HG02981 (cell line): Measurements from ENCODE around the gene URM1.

Experiments used
- ATAC-seq: cut with Tn5 transposase; IDR thresholded peaks from one replicate; pipeline ENCODE4 v1.9.1; 2021; ENCODE audit warnings: mild to moderate bottlenecking, moderate library complexity; ENCODE audit not compliant: unreplicated experiment

URM1 gene

DNA sequence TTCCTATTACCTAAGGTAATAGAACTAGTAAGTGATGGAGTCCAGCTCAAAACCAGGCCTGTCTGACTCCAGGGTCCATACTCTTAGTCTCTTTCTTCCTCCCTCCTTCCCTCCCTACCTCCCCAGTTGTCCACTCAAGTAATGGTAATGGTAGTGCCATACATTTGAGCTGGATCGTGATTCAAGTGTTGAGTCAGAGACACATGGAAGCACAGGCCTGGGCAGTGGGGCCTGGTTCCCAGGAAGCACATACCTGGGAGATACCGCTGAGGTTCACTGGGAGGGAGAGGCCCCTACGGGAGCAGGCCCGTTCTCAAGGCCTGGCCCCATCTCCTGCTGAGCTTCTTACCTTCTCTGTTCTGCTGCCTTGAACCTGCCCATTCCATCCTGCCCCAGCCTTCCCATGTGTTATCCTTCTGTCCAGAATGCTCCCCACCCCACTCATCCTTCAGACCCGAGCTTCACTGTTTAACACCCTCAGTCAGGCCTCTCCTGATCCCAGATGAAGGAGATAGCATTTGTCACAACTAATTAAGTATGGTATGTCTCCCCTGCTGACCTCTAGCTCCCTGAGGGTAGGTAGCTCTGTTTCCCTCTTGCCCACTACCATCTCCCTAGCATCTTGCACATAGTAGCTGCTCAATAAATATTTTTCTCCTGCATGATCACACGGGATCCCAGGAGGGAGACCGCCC is 13.8 kb downstream of the URM1 start:
- ATAC-seq, result no peak

- ATAC-seq, result no peak
Observed at GRCh38 chr9:128385496-128386460, 14.6 kb downstream of the URM1 start.

GRCh38 chr9:128388150-128388549 is 17.0 kb downstream of the URM1 start:
- ATAC-seq, result no peak

GRCh38 chr9:128389395-128390149 is 18.4 kb downstream of the URM1 start:
- no peak for ATAC-seq

- no peak for ATAC-seq
Observed at GRCh38 chr9:128390150-128390812, 19.1 kb downstream of the URM1 start.

- no peak for ATAC-seq
Observed at GRCh38 chr9:128390813-128391711, 19.9 kb downstream of the URM1 start.

- no peak for ATAC-seq
Observed at GRCh38 chr9:128391956-128392301, 20.8 kb downstream of the URM1 start.

GRCh38 chr9:128392302-128393144 is 21.3 kb downstream of the URM1 start:
- ATAC-seq, result no peak

DNA sequence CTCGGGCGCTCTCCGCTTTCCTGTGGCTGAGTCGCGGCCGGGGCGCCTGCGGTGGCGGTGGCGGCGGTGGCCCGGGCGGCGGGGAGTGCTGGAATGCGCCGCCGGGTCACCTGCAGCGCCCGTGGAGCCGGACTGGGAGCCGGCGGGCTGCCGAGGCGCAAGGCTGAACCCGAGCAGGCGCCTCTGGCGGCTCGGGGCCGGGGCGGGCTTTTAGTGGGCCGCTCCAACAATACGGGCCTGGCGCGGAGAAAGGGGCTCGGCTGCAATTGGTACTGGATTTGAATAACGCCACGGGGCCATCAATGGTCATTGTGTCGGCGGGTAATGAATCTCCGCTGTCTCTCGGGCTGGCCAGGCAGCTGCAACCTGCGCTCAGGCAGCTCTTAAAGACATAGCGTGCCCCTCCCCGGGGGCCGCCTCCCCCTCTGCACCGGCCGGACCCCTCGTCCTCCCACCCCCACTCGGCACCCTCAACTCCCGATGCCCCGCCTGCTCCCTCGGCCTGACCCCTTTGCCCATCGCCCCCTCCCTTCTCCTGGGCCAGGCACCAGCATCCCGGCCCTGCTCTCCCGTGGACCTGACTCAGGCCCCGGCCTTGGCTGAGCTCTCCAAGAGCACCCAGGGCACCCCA is 22.1 kb downstream of the URM1 start:
- ATAC-seq, result no peak

DNA sequence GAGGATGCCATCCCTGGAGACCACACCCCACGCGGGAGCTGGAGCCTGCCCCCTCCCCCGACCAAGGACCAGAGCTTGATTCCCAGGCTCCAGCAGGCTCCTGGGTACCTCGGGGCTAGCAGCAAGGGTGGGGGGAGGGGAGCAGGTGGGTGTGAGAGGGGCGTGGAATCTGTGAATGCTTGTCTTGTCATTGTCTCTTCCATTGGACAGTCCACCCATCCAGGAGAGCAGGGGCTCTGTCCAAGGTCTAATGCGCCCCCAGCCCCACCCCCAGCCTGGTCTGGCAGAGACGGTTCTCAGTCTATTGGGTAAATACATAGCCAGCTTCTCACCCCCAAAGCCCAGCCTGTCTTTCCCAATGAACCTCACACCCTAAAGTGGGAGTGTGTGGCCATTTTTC is 22.8 kb downstream of the URM1 start:
- no peak for ATAC-seq

- ATAC-seq, result no peak
Observed at GRCh38 chr9:128394379-128395168, 23.4 kb downstream of the URM1 start.

DNA sequence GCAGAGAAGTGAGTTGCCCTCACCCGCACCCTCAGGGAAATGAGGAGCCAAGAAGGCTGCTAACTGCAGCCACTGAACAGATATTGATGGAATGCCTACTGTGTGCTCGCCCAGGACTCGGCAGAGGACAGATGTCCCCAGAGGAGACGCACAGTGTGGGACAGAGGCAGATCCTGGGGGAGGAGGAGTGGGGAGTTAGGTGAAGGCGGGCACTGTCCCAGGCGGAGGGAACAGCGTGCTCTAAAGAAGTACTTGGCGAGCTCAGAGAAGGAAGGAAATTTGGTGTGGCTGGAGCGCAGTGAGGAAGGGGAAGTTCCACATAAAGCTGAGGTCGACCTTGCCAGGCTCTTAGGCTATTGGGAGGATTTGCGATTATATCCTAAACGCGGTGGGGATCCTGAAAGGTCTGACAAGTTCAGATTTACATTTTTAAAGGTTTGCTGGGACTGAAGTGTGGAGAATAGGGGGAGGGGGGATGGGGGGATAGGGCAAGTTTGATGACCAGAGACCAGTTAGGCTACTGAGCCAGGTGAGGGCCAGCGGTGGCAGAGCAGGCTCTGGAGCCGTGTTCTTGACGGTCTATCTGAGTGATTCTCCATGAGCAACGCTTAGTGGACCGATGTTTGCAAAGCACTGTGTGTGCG is 25.9 kb downstream of the URM1 start:
- no peak for ATAC-seq

GRCh38 chr9:128397831-128398230 is 26.7 kb downstream of the URM1 start:
- no peak for ATAC-seq

GRCh38 chr9:128399861-128400260 is 28.7 kb downstream of the URM1 start:
- ATAC-seq, result no peak

GRCh38 chr9:128404560-128404959 is 33.4 kb downstream of the URM1 start:
- no peak for ATAC-seq

- ATAC-seq, result no peak
Observed at GRCh38 chr9:128405077-128405779, 34.1 kb downstream of the URM1 start.

- ATAC-seq, result no peak
Observed at GRCh38 chr9:128405780-128406171, 34.6 kb downstream of the URM1 start.
